Hepatic stellate cell (primary cell): ENCODE measurements around the gene CELF2.
"Not testable (repeated sequence)": the region's sequence is repeated elsewhere in the genome, so short reads cannot be mapped to it uniquely, and the experiment has no call there.

Experiments used
- DNase-seq: peaks from one replicate; pipeline ENCODE4 v3.0.0; 2011; ENCODE audit warnings: low spot score

The CELF2 gene

DNA sequence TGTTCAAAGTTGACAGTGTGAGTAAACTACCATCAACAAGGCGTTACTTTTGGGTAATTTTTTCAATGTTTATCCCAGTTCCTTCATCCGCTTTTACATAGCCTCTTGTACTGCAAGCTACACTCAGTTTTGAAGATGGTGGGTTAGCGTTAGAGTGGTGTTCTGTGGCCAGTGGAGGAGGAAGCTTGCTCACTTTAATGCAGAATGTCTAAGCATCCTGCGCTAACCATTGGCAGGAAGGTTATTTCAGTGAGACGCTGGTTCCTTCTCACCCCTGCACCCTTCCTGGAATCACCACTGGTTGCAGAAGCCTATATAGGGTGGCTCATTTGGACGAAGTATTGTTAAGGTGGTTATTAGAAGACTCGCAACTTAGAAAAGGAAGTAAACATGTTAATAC is 159.1 kb downstream of the CELF2 start:
- DNase-seq: no peak

DNA sequence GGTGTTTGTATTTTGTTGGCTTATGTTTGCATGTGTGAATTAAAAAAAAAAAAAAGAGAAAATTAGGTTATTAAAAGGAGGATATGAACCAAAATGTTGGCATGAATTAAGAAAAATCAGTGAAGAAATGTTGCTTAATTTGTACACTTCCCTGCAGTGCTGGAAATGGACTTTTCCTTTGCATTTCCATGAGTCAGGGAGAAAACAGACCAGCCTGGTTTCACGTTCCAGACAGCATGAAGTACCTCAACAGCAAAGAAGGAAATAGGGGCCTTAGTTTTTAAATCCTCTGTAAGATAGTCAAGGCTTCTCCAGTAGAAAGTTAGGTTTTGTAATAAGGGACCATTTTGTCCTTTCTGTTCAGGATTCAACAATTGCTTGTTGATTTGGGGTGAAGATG is 159.7 kb downstream of the CELF2 start:
- no peak for DNase-seq

- DNase-seq: no peak
These were observed 160.3 kb downstream of the CELF2 start for GRCh38 chr10:11177926-11178471.

DNA sequence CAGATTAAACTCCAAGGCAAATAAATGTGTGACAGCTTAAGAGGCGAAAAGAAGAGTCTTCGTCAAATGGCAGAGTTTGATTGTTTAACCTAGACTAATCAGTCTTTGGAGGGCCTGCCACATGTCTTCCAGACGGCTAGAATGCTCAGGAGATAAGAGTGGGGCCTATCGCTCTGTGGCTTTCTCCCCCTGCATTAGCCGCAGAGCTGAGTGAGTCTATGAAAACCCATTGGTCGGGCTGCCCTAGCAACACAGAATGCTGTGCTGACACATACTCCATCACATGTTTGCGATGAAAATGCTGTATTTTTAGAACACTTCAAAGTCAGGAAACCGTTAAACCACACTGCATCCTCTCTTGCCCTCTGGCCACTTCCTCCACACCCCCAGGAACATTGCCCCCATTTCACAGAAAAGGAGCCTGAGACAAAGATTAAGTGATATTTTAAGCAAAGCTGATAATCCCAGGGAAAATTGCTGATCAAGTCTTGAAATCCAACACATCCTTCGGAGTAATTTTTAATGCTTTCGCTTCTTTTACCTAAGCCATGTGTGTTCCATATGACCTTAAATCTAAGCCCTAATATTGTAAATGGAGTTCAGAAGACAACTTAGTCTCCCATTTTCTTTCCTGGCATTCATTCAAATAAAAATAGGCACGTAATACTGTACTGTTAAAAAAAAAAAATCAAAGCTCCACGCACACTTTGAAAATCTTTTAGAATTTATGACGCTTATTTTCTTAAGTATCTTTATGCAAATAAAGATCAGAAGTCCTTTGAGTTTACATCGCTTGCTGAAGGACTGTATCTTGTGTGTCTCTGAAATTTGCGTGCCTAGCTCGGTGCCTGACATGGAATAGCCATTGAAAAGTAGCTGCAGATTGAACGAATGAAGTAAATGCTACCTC is 161.2 kb downstream of the CELF2 start:
- no peak for DNase-seq

DNA sequence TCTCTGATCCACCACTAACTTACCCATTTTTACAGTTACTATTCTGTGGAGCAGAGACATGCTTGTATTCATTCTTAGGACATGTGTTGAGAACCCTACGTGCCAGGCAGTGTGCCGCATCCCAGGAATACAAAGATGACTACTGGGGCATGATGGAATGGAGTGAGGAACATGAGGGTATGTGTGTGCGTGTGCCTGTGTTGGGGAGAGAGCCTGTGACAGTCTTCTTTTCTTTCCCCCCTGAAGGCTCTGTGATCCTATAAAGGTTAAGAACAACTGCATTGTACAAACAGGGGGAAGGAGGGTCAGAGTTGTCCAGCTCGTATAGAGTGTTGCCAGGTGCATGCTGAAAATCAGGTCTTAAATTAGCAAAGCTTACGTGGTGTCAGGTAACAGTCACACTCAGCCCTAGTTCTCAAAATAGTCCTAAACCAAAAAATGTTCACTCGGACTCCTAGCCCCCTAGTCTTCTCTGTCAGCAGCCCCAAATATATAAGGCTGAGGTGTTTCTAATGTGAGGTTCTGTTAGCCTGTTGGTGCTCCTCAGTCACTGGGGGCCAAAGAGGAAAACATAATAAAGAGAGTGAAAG is 161.9 kb downstream of the CELF2 start:
- DNase-seq: no peak

DNA sequence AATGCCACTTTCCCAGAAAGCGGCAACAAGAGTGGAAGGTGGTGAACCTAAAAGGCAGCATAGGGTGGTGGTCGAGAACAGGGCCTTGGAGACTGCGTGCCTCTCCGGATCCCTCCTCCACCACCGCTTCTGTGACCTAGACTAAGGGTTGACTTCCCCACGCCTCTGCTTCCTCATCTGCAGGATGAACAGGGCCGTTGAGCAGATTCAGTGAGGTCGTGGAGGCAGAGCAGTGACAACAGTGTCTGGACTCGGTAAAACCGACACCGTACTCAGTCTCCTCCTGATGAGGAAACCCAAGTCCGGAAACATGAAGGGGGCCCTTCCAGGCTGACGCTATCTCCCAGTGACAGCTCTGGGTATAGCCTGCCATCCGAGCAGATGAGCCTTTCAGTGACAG is 162.6 kb downstream of the CELF2 start:
- no peak for DNase-seq

- DNase-seq: no peak
These were observed 164.3 kb downstream of the CELF2 start for GRCh38 chr10:11181978-11182377.

DNA sequence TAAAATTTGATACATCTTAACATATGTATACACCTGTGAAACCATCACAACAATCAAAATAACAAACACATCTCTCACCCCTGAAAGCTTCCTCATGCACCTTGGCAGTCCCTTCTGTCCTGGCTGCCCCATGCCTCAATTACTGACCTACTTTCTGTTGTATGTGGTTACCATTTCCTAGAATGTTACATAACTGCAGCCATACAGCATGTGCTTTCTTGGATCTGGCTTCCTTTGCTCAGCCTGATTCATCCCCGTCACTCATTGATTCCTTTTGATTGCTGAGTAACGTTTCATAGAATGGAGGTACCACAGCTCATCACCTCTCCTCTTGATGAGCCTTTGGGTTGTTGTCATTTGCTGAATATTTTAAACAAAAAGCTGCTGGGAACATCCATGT is 165.3 kb downstream of the CELF2 start:
- DNase-seq: no peak

DNA sequence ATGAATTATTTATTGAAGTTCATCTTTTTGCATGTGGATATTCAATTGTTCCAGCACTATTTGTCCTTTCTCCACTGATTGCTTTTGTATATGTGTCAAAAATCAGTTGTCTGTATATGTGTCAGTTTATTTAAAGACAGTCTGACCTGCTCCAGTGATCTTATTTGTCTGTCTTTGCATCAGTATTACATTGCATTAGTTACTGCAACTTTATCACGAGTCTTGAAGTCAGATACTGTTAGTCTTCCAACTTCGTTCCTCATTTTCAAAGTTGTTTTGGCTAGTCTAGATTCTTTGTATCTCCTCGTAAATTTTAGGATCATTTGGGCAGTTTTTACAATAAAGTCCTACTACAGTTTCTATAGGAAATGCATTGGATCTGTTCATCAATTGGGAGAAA is 166.4 kb downstream of the CELF2 start:
- no peak for DNase-seq

- not testable (repeated sequence) for DNase-seq
These were observed 167.5 kb downstream of the CELF2 start for GRCh38 chr10:11185128-11185665.

- no peak for DNase-seq
These were observed 168.7 kb downstream of the CELF2 start for GRCh38 chr10:11186374-11186773.

DNA sequence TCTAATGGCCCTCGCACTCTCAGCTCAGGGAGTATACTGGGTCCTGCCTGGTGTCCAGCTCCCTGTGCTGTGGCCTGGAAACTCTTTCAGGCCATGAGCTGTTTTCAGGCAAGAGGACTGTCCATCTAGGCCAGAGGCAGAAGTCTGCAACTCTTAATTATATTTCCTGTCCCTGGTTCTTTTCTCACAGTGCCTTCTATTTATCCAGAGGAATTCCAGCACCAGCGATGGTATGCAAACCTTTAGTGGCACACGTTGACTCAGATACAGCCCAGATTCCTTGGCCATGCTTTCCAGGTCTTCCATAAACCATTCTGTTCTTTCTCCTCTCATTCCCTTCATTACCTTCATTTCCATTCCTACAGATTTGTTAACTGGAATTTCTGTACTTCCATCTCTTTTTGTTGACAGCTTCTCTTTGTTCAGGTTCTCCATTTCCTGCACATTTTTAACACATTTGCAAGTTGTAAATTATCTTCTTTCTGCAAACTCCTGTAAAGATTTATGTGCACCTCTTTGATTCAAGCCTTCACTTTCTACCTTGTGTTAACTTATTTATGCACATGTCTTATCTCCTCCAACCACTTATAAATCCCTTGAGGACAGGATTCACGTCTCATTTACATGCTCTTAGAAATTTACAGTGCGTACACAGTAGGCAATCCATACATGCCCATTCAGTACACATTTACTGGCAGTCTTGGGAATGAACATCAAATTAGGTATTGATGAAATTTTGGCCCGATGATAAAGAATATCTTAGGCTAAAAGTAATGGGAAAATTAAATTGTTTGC is 172.1 kb downstream of the CELF2 start:
- no peak for DNase-seq

- DNase-seq: no peak
These were observed 173.5 kb downstream of the CELF2 start for GRCh38 chr10:11191190-11191589.

GRCh38 chr10:11191678-11192077 is 174.0 kb downstream of the CELF2 start:
- no peak for DNase-seq

DNA sequence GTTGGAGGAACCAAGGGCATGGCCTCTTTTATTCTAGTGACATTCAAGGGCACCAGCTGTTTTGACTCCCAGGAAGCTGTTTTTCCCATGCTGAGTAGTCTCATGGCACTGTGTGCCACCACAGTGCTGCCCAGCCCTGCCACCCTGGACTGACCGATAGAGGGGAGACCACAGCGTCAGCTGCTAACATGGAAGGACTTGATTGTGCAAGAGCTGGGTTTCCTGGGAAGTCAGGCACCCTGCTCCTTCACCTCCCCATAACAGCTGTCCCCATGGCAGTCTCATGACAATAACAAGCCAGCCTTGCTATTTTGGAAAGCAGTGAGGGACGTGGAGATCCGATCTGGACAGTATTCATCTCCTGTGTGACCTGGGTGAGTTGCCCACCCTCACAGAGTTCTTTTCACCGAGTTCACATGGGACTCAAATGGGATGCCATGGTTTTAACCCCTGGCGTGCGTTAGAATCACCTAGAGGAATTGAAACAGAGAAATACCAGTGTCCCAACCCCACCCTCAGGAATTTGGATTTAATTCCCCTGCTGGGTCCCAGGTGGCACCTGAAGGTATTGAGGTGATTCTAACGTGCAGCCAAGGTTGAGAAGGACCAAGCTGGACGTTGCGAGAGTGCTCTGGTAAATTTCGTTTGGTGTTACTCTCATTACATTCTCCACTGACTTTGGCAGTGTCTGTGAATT is 174.8 kb downstream of the CELF2 start:
- no peak for DNase-seq

DNA sequence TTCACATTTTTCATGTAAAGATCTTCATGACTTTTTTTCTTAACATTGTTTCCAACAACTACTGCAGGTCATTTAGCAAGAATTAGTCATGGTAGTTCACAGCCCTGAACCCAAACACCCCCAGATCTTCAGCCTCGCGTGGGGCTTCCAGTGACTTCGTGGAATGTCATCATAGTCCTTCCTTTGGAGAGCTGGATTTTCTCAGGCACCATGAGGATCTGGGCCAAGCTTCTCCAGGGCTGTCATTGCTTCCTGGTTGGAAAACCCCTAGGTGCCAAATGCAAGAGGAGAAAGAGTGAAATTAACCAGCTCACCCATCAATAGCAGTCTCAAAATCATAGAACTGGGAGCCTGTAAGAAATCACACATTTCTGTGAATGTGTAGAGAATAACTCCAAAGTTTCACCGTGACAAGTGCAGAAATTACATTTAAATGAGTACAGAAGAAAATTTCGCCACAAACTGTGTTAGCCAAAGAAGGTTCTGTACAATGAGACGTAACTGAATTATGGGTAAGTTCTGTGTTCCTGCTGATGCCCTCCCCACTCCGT is 175.4 kb downstream of the CELF2 start:
- no peak for DNase-seq

DNA sequence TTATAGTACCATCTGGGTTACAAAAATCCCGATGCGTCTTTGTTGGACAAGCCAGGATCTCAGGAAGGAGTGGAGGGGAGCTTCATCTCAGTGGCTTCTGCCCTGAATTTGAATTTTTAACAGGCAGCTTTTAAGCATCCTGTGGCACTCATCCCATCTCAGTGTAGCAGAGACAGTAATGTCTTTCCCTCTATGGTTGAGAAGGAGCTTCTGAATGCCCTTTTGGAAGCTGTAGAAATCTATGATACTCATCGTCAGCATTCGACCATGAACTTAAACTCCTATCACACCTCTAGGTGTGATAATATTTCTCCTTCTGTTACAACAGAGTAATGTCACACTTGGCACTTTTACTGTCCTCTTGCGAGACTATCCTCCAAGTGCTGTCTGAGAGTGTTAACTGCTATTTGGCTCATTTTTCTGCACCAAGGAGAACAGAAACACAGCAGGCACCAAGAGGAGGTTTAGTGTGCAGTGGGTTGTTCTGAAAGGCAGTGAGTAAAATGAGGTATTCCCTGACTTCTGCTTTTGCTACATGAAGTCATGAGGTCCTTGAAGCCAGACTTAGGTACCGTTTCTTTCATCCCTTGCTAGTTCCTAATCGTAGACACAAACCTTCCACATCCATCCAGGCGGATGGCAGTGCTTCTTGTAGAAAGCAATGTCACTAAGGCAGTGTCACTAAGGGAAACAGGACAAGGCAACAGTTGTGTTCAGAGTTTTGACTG is 177.4 kb downstream of the CELF2 start:
- DNase-seq: no peak

DNA sequence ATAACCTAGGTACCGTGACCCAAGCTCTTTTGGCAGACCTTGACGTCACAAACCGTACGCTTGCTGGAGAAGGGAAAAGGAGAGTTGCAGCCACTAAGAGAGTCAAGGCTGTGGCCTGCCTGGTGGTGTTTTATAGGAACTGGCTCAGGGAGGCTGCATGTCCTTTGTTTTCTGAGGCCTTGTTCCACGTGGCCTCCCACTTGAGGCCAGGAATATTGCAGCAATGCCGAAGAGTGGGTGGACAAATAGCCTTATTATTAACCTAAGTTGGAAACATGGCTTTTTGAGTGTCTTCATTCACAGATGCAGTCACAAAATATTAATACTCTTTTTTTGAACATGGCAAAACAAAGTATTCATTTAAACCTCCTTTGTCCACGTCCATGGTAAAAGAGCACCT is 178.0 kb downstream of the CELF2 start:
- DNase-seq: no peak

DNA sequence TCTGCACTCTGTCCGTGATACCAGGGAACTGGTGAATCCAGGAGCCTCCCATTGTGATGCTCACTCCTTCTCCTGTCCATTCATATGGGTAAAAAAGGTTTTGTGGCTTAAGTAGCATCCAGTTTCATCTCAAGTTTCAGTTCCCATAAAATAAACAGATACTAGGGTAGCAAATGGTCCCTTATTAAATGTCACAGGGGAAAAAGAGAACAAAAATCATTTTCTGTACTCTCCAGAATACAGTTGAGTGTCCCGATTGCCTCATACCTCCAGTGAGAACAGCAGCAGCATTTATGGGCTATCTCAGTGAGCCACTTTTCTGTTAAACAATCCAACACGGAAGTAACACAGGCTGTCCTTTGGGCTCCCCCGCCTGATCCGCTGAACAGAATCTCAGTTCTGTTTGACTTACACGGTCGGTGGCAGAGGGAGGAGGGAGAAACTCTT is 179.6 kb downstream of the CELF2 start:
- DNase-seq: no peak

GRCh38 chr10:11197878-11198277 is 180.2 kb downstream of the CELF2 start:
- no peak for DNase-seq

DNA sequence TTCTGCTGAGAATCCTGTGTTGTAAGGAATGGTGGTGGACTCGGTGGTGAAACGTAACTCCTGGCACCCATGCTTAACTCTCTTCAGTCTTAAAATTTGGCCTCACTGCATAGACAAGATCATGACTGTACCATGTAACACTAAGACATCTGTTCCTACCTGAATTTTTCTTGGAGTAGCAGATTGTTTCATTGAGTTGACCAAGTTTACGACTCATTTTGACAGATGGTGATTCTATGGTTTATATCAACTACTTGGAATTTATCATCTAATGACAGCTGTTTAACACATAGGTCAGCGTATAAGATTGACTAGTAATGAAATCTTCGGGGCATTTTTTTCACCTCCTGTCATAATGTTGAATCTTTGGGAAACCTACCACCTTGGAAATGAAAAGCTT is 184.2 kb downstream of the CELF2 start:
- DNase-seq: no peak
